GM18520 (cell line): ENCODE measurements around the gene GPX7.

Experiments
- ATAC-seq: cut with Tn5 transposase; IDR thresholded peaks from one replicate; pipeline ENCODE4 v1.9.1; 2021; ENCODE audit not compliant: unreplicated experiment

The GPX7 gene

DNA sequence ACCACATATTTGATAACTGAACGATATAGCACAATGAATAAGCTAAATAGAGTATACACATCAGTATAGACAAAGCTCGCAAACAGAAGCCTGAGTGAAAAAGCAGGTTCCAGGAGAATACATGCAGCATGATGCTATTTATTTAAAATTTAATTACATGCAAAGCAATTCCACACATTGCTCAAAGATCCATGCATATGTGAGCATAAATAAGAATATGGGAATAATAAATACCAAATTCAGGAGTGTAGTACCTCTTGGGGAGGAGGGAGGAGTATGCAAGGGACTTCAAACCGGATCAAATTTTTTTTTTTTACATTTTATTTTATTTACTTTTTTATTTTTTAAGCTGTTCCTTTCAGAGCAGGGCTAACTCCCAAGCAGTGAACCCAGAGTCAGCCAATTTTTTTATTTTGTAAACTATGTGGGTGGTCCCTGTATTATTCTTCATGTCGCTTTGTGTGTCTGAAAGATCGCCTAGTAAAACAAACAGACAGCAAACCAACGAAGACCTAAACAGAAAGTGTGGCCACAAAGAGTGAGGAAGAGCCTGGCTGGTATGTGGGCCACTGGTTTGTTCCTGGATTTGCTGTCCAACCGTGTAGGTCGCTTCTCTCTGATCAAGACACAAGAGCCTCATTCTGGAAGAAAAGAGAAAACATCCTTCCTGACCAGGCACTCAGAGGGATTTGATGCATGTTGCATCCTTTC is 26.6 kb downstream of the GPX7 start:
- no peak for ATAC-seq

DNA sequence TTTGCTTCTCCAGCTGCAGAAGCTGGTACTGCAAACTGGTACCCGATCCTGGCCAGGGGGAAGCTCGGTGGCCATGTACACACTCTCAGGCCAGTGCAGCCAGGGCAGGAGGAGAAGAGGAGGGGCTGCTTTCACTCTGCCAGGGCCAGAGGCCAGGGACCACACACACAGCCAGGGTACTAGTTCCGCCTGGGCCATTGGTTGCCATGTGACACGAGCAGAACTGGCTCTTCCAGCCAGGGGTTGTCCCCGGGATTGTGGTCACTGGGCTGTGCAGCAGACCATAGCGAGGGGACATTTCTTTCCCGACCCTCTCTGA is 27.1 kb downstream of the GPX7 start:
- no peak for ATAC-seq

DNA sequence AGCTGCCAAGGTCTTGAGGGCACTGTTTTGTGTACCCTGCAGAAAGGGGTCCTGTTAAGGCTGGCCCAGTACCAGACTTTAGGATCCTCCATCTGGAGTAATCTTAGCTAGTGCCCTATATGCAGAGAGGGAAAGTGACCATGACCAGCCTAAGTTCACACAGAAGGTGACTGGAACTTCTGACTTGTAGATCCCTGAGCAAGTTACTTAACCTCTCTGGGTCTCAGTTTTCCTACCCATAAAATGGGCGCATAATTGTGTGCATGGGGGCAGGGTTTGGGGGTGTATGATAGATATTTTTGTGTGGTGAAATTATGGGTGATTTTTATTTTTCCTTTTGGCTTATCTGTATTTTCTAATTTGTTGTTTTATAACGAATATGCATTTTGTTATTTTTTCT is 27.5 kb downstream of the GPX7 start:
- no peak for ATAC-seq

DNA sequence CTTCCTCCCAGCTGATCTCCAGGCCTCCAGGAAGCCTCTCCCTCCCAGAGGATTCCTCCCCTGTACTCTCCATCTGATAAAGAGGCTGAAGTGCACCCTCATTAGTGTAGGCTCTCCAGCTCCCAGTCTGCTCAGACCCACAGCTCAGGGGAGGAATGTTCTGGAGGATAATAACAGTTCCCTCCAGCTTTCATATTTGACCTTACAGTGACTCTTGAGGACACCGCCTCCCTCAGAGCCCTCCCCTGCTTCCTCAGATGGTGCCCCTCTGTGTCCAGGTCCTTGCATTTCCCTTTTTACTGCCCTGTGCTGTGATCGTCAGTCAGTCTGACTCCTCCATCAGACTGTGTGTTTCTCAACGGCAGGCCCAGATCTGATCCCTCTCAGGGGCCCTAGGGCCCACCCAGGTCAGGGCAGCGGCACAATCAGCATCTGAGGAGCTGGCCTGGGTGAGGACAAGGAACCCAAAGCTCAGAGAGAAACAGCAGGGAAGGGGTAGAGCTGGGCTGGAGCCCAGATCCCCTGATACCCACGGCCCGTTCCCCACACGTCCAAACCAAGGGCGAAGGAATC is 29.7 kb downstream of the GPX7 start:
- no peak for ATAC-seq

DNA sequence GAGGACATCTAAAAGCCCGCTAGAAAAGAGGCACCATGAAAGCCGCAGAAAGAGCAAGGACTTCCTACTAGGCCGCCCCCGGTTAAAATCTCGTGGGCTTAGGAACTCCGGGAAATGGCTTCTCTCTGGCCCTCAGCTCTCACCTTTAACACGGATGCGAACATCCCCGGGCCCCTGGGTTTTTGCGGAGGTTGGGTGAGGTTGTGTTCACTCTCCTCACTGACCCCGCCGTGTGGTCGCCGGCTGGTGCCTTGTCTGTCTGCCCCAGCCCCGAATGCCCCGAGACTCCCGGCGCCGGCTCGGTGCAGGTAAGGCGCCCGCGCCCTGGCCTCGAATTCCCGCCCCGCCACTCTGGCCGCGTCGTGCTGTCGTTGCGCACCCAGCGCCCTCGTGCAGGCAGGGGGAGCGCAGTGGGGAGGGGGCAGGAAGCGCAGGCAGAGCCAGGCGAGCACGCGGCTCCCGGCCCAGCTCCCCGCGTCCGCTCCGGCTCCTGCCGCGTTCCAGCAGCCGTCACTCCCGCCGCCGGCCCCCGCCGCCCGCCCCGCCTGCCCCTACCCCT is 30.6 kb downstream of the GPX7 start, which contains the start of gene SHISAL2A:
TSS of gene SHISAL2A (plus strand) at position 437 of the 559 bp plus-strand sequence. CDS start 326 bp downstream, outside the sequence.
- ATAC-seq, result no peak

DNA sequence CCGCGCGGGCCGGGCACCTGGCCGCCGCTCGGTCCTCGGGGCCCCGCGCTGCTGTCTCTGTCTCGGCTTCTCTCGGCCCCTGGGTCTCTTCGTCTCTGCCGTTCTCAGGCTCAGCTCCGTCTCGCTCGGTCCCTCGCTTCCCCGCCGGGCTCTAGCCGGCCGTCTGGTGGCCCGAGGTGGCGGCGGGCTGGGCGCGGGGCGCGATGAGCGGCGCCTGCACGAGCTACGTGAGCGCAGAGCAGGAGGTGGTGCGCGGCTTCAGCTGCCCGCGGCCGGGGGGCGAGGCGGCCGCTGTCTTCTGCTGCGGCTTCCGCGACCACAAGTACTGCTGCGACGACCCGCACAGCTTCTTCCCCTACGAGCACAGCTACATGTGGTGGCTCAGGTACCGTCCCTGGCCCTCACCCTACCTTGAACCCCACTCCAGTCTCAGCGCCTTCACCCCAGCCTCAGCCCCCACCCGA is 31.2 kb downstream of the GPX7 start:
- ATAC-seq, result no peak

DNA sequence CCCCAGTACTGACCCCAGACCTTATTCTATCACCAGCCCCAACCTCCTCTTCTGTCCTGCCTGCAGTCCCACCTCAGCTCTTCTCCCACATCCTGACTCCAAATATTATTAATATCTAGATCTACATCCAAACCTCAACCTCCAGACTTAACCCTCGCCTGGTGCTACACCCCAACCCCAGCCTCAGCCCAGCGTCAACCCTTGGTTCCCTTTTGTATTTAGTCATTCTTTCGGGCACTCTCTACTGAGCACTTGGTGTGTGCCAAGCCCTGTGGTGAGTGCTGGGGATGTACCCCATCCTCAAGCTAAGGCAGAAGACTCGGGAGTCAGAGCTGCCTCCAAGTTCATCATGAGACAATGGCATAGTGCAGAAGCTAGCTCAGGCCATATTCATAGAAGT is 31.9 kb downstream of the GPX7 start:
- no peak for ATAC-seq

DNA sequence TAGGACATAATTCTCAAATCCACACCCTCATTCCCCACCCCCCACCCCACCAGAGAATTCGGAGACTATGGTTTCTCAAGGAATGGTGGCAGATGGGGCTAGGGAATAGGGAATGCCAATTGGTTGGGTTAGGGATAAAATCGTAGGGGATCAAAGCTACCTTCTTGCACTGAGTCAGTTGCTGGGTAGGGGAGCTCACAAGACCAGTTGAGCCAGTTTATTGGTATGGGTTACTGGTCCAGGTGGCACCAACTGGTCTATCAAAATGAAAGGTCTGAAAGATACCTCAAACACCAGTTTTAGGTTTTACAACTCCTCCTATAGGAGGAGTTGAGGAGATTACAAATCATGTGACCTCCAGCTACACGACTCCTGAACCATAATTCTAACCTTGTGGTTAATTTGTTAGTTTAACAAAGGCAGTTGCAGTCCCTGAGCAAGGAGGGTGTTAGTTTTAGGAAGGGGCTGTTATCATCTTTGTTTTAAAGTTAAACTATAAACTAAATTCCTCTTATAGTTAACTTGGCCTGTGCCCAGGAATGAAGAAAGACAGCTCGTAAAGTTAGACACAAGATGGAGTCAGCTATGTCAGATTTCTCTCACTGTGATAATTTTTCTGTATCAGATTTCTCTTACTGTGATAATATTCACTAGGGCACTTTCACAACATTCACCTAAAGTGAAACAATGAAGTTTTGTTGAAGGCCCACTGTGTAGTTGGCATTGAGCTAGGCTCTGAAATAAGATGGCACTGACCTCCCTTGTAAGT is 33.3 kb downstream of the GPX7 start:
- ATAC-seq, result no peak

DNA sequence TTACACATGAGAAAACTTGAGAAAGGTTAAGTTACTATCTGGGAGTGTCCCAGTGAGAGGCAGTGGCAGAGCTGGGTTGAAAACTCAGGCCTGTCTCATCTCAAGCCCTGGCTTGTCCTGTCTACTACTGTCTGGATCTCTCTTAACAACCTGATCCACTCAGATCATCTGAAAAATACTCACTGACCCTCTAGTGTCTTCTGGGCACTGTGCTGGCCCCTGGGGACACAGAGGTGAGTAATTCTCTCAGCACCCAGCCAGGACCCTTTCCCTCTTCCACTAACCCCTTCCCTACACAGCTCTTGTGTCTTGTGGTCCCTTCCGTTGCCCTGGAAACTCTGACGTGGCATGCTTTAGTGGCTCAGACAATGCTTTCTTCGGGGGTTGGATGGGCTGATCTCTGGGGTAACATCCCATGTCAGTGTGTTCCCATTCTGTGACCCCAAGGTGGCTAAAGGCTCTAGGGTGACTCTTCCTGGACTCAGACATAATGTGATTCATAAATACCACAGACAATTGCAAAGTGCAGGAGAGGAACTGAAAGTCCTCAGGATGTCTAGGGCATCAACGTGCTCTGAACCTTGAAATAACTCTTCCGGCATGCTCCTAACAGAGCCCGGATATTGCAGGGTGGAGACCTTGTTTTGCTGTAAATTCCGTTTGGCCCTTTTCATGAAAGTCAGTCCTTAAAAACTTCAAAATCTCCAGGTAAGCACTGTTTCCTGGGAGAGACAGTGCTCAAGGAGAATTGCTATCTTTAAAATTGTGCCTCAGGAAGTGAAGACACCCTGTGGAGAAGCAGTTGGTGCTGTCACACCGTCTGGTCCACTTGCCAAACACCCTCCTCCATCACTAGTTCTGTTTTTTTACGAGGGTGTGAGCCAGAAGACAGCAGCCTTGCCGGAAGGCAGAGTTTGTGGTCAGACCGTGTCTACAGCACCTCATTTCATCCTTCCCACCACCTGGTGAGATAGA is 34.8 kb downstream of the GPX7 start:
- peak; percentile 36 for ATAC-seq

DNA sequence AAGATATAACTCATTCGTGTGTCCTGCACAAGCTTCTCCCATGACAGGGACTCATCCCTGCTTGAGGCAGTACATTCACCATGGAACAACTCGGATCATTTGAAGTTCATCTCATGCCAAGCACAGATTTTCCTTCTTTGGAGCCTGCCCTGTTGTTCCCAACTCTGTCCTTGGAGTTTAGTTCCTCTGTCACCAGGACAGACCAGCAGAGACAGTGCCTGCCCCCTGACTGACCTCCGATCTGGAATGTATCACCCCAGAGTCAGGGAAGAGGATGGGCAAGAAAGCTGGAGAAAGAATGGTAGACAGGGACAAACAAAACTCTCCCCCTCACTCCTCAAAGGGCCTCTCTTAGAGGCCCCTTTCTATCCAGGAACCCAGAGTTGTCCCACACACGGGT is 35.8 kb downstream of the GPX7 start:
- no peak for ATAC-seq

DNA sequence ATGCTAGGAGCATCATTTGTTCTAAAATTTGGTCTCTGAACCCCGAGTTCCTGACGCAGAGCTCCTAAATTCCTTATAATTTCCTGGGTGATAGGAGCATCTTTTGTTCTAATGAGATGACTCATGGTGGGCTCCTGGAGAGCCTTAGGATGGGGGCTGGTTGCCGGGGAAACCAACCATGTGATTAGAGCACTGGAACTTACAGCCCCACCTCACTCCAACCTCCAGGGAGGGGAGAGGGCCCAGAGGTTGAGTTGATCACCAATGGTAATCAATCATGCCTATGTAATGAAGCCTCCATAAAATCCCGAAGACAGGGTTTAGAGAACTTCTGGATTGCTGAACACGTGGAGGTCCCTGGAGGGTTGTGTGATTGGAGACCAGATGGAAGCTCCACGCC is 38.5 kb downstream of the GPX7 start:
- no peak for ATAC-seq

DNA sequence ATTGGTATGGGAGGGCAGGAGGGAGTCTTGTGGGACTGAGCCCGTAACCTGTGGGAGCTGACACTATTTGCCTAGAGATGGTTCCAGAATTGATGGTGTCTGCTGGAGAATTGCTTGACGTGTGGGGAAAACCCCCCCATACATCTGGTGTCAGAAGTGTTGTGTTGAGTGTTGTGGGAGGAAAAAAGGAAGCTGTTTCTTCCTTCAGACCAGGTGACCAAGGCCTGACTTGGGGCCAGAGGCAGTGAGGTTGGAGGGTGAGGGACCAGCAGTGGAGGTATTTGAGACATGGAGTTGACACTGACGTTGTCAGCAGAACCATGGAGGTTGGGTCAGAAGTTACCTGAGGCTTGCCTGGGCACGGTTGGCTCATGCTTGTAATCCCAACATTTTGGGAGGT is 39.1 kb downstream of the GPX7 start:
- ATAC-seq, result no peak

DNA sequence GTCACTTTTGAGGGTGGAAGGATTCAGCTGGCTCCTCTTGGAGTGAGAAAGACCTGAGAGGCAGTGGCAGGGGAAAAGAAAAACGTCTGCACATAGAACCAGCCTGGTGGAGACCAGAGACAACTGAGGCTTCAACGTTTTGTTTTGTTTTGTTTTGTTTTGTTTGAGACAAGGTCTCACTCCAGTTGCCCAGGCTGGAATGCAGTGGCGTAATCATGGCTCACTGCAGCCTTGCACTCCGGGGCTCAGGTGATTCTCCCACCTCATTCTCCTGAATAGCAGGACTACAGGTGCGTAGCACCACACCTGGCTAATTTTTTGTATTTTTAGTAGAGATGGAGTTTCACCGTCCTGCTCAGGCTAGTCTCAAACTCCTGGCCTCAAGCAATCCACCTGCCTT is 43.1 kb downstream of the GPX7 start:
- ATAC-seq, result no peak

DNA sequence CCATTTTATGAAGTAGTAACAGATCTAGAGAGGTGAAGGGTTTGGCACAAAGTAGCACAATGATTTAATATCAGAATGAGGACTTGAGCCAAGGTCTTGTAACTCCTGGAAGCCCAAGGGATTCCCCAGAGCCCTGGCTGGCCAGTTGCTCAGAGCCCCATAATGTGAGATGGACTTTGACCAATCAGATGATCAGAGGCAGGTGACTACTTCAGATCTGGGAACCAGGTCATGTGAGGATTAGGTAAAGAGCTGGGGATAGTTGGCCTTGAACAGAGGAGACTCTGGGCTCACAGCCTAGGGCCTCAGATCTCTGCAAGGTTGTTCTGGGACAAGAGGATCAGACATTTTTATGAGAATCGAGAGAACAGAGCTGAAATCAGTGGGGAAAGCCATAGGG is 49.7 kb downstream of the GPX7 start:
- ATAC-seq, result no peak

DNA sequence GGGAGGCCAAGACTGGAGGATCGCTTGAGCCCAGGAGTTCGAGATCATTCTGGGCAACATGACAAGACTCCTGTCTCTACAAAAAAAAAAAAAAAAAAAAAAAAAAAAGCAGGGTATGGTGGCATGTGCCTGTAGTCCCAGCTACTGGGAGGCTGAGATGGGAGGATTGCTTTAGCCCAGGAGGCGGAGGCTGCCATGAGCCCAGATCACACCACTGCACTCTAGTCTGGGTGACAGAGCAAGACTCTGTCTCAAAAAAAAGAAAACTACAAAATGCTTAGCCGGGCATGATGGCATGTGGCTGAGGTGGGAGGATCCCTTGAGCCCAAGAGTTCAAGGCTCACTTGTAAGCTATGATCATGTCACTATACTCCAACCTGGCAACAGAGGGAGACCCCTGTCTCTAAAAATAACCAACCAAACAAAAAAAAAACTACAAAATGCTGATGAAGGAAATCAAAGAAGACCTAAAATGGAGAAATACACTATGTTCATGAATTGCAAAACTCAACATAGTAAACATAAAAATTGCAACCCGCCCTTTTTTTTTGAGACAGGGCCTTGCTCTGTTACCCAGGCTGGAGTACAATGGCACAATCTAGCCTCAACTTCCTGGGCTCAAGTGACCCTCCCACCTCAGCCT is 51.2 kb downstream of the GPX7 start:
- ATAC-seq, result no peak

DNA sequence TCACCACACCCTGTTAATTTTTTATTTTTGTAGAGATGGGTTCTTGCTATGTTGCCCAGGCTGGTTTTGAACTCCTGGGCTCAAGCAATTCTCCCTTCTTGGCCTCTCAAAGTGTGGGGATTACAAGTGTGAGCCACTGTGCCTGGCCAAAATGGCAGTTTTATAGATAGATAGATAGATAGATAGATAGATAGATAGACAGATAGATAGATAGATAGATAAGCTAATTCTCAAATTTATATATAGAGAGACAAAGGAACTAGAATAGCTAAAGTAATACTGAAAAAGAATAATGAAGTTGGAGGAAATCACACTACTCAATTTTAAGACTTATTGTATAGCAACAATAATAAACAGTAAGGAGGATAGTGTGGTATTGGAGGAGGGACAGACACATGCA is 51.9 kb downstream of the GPX7 start:
- no peak for ATAC-seq

DNA sequence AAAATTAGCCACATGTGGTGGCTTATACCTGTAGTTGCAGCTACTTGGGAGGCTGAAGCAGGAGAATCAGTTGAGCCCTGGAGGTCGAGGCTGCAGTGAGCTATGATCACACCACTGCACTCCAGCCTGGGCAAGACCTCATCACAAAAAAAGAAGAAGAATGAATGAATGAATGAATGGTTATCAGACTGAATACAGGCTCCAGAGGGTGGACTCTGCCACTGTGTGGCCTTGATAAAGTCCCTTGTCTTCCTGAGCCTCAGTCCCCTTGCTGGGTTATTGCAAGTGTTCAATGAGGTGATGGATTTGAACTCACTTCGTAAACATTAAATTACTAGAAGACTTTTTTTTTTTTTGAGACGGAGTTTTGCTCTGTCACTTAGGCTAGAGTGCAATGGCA is 55.5 kb downstream of the GPX7 start:
- no peak for ATAC-seq
